K562 (cell line): ENCODE results near the gene CDRT15. TPM values are rescaled to one million over a fixed set of nuclear protein-coding genes. Genes with fewer than 3 reads are reported as not detected.

ENCODE experiments used
- ATAC-seq: fragments of 200-7000 bp; cut with Tn5 transposase; 3 replicates; pipeline ENCODE4 v1.9.1; 2020; ENCODE audit warnings: moderate library complexity
- BruUV-seq: library from RNA; stranded (reverse); fragments of 400-500 nt; replicated peaks from 2 replicates; lab custom pipeline; 2021; lab: Mats Ljungman, UMichigan
- CTCF ChIA-PET: fragments of 300-600 bp; formaldehyde crosslinking; extraction: SDS; loops from one replicate; lab custom pipeline; 2021; ENCODE audit warnings: low intra/inter-chr PET ratio; lab: Yijun Ruan, JAX
- POLR2A ChIA-PET: fragments of 300-600, 350-650 bp; sonication (Branson Sonifier 250); formaldehyde crosslinking; extraction: SDS; loops from one replicate; lab custom pipeline; 2021; ENCODE audit warnings: antibody characterized with exemption, inconsistent platforms; lab: Yijun Ruan, JAX
- DNase-seq, 4 experiments: peaks; one replicate each; pipeline versions ENCODE4 v3.0.0 to v3.0.0-alpha.2; 2011 to 2018; ENCODE audit warnings: low spot score in 3 of 4, mixed read lengths in 3 of 4; ENCODE audit errors: extremely low read depth in 1 of 4
- FAIRE-seq: peaks from 2 replicates; lab custom pipeline; 2011; peaks lifted over from hg19 to GRCh38; lab: Jason Lieb, UNC
- H2AFZ ChIP-seq: 2 replicates; pipeline ENCODE4 v1.6.0; 2011; ENCODE audit warnings: low read depth, low read length, control low read depth, inconsistent platforms
- H3K27ac ChIP-seq: fragments of 200-600 bp; 3 replicates; pipeline ENCODE4 v1.8.0; 2011; ENCODE audit warnings: low read depth, mild to moderate bottlenecking, control low read depth, inconsistent platforms, low read length, moderate library complexity, mixed read lengths; ENCODE audit errors: extremely low read depth
- H3K27me3 ChIP-seq, 2 experiments: fragments of 300-600 bp in 1 of 2; 2 replicates in 1 of 2; 3 replicates in 1 of 2; pipeline versions ENCODE4 v1.6.0 to v1.8.0; 2011; ENCODE audit warnings: inconsistent platforms in 2 of 2, low read length in 2 of 2, mild to moderate bottlenecking in 1 of 2, mixed read lengths in 1 of 2, moderate library complexity in 1 of 2; ENCODE audit not compliant: control insufficient read depth in 2 of 2, insufficient read depth in 2 of 2
- H3K36me3 ChIP-seq: fragments of 300-600 bp; 3 replicates; pipeline ENCODE4 v1.8.0; 2011; ENCODE audit warnings: mild to moderate bottlenecking, low read length, inconsistent platforms; ENCODE audit not compliant: control insufficient read depth, insufficient read depth
- H3K4me1 ChIP-seq, 2 experiments: fragments of 200-600 bp in 1 of 2; replicated peaks in 1 of 2; 2 replicates in 1 of 2; 3 replicates in 1 of 2; pipeline versions ENCODE4 v1.5.1 to v1.8.0; 2011; ENCODE audit warnings: inconsistent platforms in 2 of 2, low read length in 2 of 2, mild to moderate bottlenecking in 1 of 2, mixed read lengths in 1 of 2, moderate library complexity in 1 of 2; ENCODE audit not compliant: control insufficient read depth in 2 of 2, insufficient read depth in 2 of 2
- H3K4me2 ChIP-seq: 2 replicates; pipeline ENCODE4 v1.6.1; 2011; ENCODE audit warnings: low read length, control low read depth, inconsistent platforms, mixed read lengths; ENCODE audit not compliant: insufficient read depth
- H3K4me3 ChIP-seq: fragments of 200-600 bp; sonication (generic), shearing (Covaris generic); 2 replicates; pipeline ENCODE4 v1.5.1; 2016; ENCODE audit warnings: control low read depth, inconsistent platforms
- H3K79me2 ChIP-seq: fragments of 200-600 bp; 3 replicates; pipeline ENCODE4 v1.8.0; 2011; ENCODE audit warnings: low read length, inconsistent platforms; ENCODE audit not compliant: control insufficient read depth, insufficient read depth
- H3K9ac ChIP-seq, 2 experiments: 2 replicates each; pipeline versions ENCODE4 v1.6.0 to v1.6.1; 2011; ENCODE audit warnings: low read depth in 2 of 2, low read length in 2 of 2, control low read depth in 1 of 2, inconsistent platforms in 1 of 2, mild to moderate bottlenecking in 1 of 2, mixed read lengths in 1 of 2; ENCODE audit not compliant: insufficient read depth in 1 of 2
- H3K9me1 ChIP-seq: one replicate; pipeline ENCODE4 v1.6.0; 2011; ENCODE audit warnings: inconsistent platforms, mild to moderate bottlenecking, low read length, moderate library complexity; ENCODE audit not compliant: control insufficient read depth, insufficient read depth
- H3K9me3 ChIP-seq: replicated peaks from 2 replicates; pipeline ENCODE4 v1.5.1; 2011; ENCODE audit warnings: low read depth, low read length, inconsistent platforms; ENCODE audit not compliant: control insufficient read depth, insufficient read depth
- H4K20me1 ChIP-seq: replicated peaks from 2 replicates; pipeline ENCODE4 v1.6.1; 2011; ENCODE audit warnings: low read length, inconsistent platforms, mixed read lengths; ENCODE audit not compliant: control insufficient read depth, insufficient read depth
- CBFA2T3 ChIP-seq: fragments of 450-650 bp; IDR thresholded peaks from 2 replicates; pipeline ENCODE4 v1.6.1; 2017
- CCAR2 ChIP-seq: fragments of 200-400 bp; formaldehyde crosslinking; IDR thresholded peaks from 2 replicates; pipeline ENCODE4 v1.6.1; 2017; ENCODE audit warnings: mild to moderate bottlenecking, low read depth, low read length
- CEBPB ChIP-seq: fragments of 450-650 bp; IDR thresholded peaks from 2 replicates; pipeline ENCODE4 v1.6.1; 2016; ENCODE audit warnings: missing genetic modification characterization, missing compliant biosample characterization
- CREM ChIP-seq: IDR thresholded peaks from 2 replicates; pipeline ENCODE4 v1.6.1; 2014; ENCODE audit warnings: antibody characterized with exemption, low read depth
- ETS2 ChIP-seq: IDR thresholded peaks from 2 replicates; pipeline ENCODE4 v1.6.1; 2016; ENCODE audit warnings: borderline replicate concordance, missing genetic modification characterization, mild to moderate bottlenecking, moderate library complexity, missing compliant biosample characterization; ENCODE audit not compliant: poor library complexity, severe bottlenecking
- JUN ChIP-seq, 2 experiments: sonication (generic) in 1 of 2; formaldehyde crosslinking in 1 of 2; IDR thresholded peaks; 2 replicates each; pipeline versions ENCODE4 v1.6.1 to v1.8.0; 2012 to 2022; ENCODE audit warnings: borderline replicate concordance in 2 of 2, mild to moderate bottlenecking in 2 of 2, improper control_type of control experiment in 1 of 2, low read depth in 1 of 2, low read length in 1 of 2, missing genetic modification reagents in 1 of 2
- NCOR1 ChIP-seq: fragments of 450-650 bp; IDR thresholded peaks from 2 replicates; pipeline ENCODE4 v1.6.1; 2016; ENCODE audit warnings: mild to moderate bottlenecking, moderate library complexity
- RAD51 ChIP-seq: fragments of 450-650 bp; IDR thresholded peaks from 2 replicates; pipeline ENCODE4 v1.7.1; 2016; ENCODE audit warnings: low read depth, mild to moderate bottlenecking, borderline replicate concordance
- ZNF12 ChIP-seq: sonication (generic); formaldehyde crosslinking; IDR thresholded peaks from 2 replicates; pipeline ENCODE4 v1.4.0; 2020; ENCODE audit warnings: mild to moderate bottlenecking, missing genetic modification reagents
- ZSCAN32 ChIP-seq: fragments of 450-650 bp; formaldehyde crosslinking; IDR thresholded peaks from 2 replicates; pipeline ENCODE4 v1.4.0; 2020; ENCODE audit warnings: mild to moderate bottlenecking, moderate library complexity
- WGBS: fragments of 100-300 bp; shearing (Covaris generic); methylation state at CpG from one replicate; pipeline ENCODE4 v1.1.6; 2016; ENCODE audit warnings: low coverage, mixed read lengths; ENCODE audit not compliant: insufficient coverage; ENCODE audit errors: missing lambda C conversion rate; 5-methylcytosine and 5-hydroxymethylcytosine counted together
- in situ Hi-C: fragments of 300-500 bp; cut with MboI; formaldehyde crosslinking; loops from 4 replicates; pipeline ENCODE4 v1.15.0; 2018; ENCODE audit warnings: inconsistent platforms, mixed read lengths
- intact Hi-C: fragments of 100-400 bp; cut with micrococcal nuclease; formaldehyde crosslinking; loops from 2 replicates; pipeline ENCODE4 v1.14.2; 2022
- polyA plus RNA-seq, 8 experiments: library from polyadenylated mRNA; depleted of rRNA in 4 of 8; stranded (reverse) in 5 of 8; unstranded in 3 of 8; fragments of >200 nt; fragmentation: Nextera tagmentation in 2 of 8; fragmentation: Illumina TruSeq in 1 of 8; extraction: Ambion mirVana in 2 of 8; extraction: Trizol in 1 of 8; gene quantifications; 2 replicates each; pipeline versions ENCODE4 v1.2.1 to v1.2.3, GENCODE V29; 2011 to 2014; ENCODE audit warnings: inconsistent platforms in 1 of 8, missing spikeins in 1 of 8
- total RNA-seq, 7 experiments: library from RNA; depleted of rRNA in 6 of 7; stranded (reverse); fragments of >200 nt in 6 of 7; fragmentation: Illumina TruSeq in 2 of 7; extraction: Trizol in 2 of 7; gene quantifications; 2 replicates each; pipeline versions ENCODE4 v1.2.1 to v1.2.3, GENCODE V29; 2011 to 2021; ENCODE audit warnings: low replicate concordance in 1 of 7

CDRT15 gene
- total and polyA plus RNA-seq, 9 of the 15 experiments (the other 6 are each of a cell fraction or from before 2014, with no cell fraction given) = not detected

DNA sequence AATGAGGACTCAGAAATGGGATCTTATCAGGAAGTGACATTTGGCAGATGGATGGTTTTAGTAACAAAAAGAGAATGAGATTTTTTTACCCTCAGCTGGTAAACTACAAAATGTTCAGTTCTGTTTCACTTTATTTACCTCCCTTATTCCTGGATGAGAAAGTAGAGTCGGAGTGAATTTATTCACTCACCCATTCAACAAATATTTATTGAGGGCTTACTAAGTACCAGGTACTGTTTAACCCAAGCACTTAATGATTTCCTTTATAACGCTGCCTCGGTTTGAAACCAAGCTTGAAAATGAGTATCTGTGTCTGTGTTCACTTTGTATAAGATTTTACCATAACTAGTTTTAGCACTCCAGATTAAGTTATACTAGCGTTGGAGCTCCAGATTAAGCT, 38.1 kb downstream of the CDRT15 start:
- CTCF ChIA-PET = no interaction called here
- TF ChIP-seq CREM (no peak), JUN (IDR thresholded peaks at IDR 0.05; ENCODE audit: borderline replicate concordance, low read depth, low read length) (no peak), JUN (CRISPR knock-in tag; IDR thresholded peaks at IDR 0.05; ENCODE audit: borderline replicate concordance) (no peak), ETS2 (tag) (no peak), CEBPB (no peak), CCAR2 (no peak), ZSCAN32 (no peak), CBFA2T3 (no peak), RAD51 (no peak), ZNF12 (no peak), NCOR1 (no peak)
- intact Hi-C loops = no loop called here
- Histone ChIP-seq H3K4me3 (no peak overlapping the region), H2AFZ (no peak overlapping the region), H3K27ac (no peak overlapping the region), H3K27me3 (no peaks in the 10 kb centered on the region), H3K79me2 (no peaks in the 10 kb centered on the region), H3K9me1 (no peaks in the 10 kb centered on the region), H3K9ac (no peak overlapping the region), H3K36me3 (0 out of 3 replicates have a peak, but pooled peaks cover 7% of the 10 kb centered on the region), H3K4me1 (peaks cover under 1 to 4% of the 10 kb centered on the region in 2 experiments; a peak in 3 of 5 replicates), H4K20me1 (0 out of 2 replicates have a peak, but pooled peaks cover 10% of the 10 kb centered on the region), H3K4me2 (no peak overlapping the region), H3K9me3 (no peaks in the 10 kb centered on the region)
- no peak for DNase-seq
- in situ Hi-C loops = no loop called here
- ATAC-seq = no peak
- FAIRE-seq = no peak
- no TSS peak for BruUV-seq
- WGBS = 89% methylated on average over 4 of the region's 4 CpGs
- POLR2A ChIA-PET = no interaction called here
